ENCODE data around the gene THRB.

GRCh38 chr3:24290596-24290995, 204.1 kb downstream of the THRB start:
- TF ChIP-seq, protein P1, sequence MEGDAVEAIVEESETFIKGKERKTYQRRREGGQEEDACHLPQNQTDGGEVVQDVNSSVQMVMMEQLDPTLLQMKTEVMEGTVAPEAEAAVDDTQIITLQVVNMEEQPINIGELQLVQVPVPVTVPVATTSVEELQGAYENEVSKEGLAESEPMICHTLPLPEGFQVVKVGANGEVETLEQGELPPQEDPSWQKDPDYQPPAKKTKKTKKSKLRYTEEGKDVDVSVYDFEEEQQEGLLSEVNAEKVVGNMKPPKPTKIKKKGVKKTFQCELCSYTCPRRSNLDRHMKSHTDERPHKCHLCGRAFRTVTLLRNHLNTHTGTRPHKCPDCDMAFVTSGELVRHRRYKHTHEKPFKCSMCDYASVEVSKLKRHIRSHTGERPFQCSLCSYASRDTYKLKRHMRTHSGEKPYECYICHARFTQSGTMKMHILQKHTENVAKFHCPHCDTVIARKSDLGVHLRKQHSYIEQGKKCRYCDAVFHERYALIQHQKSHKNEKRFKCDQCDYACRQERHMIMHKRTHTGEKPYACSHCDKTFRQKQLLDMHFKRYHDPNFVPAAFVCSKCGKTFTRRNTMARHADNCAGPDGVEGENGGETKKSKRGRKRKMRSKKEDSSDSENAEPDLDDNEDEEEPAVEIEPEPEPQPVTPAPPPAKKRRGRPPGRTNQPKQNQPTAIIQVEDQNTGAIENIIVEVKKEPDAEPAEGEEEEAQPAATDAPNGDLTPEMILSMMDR (IDR thresholded peaks at IDR 0.05): no peak
- TF ChIP-seq PBX3 (IDR thresholded peaks at IDR 0.05) (no peak), SIN3A (IDR thresholded peaks at IDR 0.05; ENCODE audit: borderline replicate concordance, low read depth, low read length) (no peak), RAD21 (IDR thresholded peaks at IDR 0.05; ENCODE audit: low read length) (no peak)
